MM.1S (cell line): Measurements from ENCODE around the gene MICAL2.

ENCODE experiments used
- EZH2 ChIP-seq: fragments of 300-600 bp; sonication (generic); optimal IDR thresholded peaks from 2 replicates; pipeline ENCODE3; 2017; ENCODE audit warnings: low read depth, mild to moderate bottlenecking, antibody characterized with exemption, low read length, mixed read lengths
- TF ChIP-seq, protein P1 (sequence below): fragments of 300-600 bp; sonication (generic); IDR thresholded peaks from 2 replicates; pipeline ENCODE4 v1.5.1; 2016; ENCODE audit warnings: antibody characterized with exemption, low read length, mixed read lengths

DNA sequence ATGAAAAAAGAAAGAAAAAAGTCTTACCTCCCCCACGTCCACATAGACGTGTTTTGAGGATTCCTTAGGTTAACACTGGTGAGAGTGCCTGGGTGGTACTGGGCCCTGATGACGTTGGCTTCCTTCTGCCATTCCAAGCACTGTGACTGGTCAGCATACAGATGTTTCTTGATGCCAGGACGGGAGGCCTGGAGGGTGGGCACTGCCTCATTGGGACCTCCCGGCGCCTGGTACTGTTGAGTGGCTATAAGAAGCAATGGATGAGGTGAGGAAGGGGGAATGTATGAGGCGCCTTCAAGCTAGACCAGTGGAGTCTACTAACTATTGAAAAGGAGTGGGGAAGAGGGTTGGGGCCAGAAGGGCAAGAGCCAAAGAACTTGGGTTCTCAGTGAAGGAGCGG is 45.3 kb downstream of the MICAL2 start:
- TF ChIP-seq, protein P1, sequence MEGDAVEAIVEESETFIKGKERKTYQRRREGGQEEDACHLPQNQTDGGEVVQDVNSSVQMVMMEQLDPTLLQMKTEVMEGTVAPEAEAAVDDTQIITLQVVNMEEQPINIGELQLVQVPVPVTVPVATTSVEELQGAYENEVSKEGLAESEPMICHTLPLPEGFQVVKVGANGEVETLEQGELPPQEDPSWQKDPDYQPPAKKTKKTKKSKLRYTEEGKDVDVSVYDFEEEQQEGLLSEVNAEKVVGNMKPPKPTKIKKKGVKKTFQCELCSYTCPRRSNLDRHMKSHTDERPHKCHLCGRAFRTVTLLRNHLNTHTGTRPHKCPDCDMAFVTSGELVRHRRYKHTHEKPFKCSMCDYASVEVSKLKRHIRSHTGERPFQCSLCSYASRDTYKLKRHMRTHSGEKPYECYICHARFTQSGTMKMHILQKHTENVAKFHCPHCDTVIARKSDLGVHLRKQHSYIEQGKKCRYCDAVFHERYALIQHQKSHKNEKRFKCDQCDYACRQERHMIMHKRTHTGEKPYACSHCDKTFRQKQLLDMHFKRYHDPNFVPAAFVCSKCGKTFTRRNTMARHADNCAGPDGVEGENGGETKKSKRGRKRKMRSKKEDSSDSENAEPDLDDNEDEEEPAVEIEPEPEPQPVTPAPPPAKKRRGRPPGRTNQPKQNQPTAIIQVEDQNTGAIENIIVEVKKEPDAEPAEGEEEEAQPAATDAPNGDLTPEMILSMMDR: no peak
- TF ChIP-seq EZH2: no peak
